Inflammatory macrophage (primary cell): ENCODE measurements around the gene EEA1.
"Not testable (repeated sequence)": the region's sequence is repeated elsewhere in the genome, so short reads cannot be mapped to it uniquely, and the experiment has no call there.

Experiments used
- DNase-seq, 2 donors: peaks; one replicate each; pipeline ENCODE4 v3.0.0-alpha.2; 2020 to 2022
- total RNA-seq, 18 experiments: gene quantifications; one replicate each; lab custom pipeline; 2026; ENCODE audit warnings: mixed read lengths in 6 of 18, inconsistent platforms in 2 of 18; lab: John Stamatoyannopoulos, UW

The EEA1 gene
- 68.2 to 187 (median 111) reads per million in 18 experiments for total RNA-seq

GRCh38 chr12:92928962-92929915, at the start of gene EEA1:
EEA1 (minus strand) TSS chr12:92929295; CDS start chr12:92929066, 229 bp downstream.
- DNase-seq: peak; percentile 97 to 99

- no peak for DNase-seq
Measured at GRCh38 chr12:92978607-92979006, 49.5 kb upstream of the EEA1 start.

DNA sequence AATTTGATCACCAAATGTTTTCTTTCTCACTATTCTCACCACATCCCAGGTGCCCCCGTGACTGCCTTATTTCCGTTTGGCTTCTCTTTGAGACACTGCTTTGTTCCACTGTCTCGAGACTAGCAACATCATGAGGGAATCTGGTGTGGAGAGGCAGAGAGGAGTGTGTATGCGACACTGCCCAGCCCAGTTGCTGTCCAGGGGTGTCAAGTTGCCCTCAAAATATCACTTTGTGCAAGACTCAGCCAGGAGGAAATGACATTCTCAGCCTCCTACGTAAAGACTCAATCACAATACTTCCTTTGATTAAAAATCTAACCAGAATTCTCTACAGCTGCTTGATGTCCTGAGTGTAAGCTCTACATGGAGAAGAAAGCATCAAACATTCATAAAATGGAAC, 48.2 kb upstream of the EEA1 start:
- peak in 1 of 2 donors; percentile 20 for DNase-seq

DNA sequence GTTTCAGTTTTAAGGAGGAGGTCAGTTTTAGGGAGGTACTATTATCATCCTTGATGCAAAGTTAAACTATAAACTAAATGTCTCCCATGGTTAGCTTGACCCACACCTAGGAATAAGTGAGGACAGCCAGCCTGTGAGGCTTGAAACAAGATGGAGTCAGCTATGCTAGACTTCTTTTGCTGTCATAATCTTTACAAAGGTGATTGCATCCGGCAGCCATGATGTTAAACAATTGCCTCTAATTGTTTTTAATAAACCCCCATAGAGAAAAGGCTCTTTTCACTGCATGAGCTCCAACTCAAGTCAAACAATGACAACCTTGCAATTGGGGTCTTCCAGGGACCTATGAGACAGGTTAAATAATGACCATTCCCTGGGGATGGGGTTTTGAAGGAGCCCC, 45.7 kb upstream of the EEA1 start:
- DNase-seq: no peak

DNA sequence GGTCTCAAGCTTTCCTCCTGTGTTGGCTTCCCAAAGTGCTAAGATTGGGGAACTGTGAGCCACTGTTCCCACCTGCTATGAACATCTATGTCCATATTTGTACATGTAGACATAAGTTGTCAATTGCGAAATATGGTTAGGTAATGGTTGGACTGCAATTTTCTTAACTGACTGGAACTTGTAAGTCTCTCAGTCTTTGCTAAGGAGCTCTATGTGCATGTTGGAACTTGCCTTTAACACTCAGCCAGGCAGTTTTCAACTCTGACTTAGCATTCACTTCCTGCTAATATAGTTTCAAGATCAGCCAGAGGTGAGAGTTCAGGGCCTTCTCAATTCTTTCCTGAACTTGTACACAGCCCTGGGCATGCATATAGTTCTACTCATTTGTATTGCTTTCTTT, 44.5 kb upstream of the EEA1 start:
- DNase-seq: peak; percentile 78 to 94

DNA sequence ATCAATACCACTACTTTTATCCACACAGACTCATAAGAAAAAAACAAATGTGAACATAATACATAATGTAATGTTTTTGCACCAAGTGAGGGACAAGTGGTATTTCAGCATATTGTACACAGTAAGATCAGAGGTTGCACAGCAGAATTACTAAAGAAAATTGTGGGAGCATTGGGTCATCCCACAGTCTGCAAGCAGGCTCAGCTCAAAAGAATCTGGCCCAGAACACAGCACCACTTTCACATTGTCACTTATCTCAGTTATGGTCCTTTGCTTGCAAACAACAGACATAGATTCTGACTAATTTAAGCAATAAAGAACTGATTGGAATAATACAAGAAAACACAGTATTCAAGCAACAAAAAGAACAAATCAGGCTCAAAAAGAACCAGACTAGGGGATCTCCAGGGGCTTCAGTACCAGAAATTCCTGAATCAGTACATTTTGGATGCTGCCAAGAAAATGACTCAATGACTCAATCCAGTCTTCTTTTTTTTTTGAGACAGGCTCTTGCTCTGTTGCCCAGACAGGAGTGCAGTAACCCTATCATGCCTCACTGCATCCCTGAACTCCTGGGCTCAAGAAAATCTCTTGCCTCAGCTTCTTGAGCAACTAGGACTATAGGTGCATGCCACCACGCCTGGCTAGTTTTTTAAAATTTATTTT, 42.9 kb upstream of the EEA1 start:
- peak; percentile 55 to 58 for DNase-seq

GRCh38 chr12:92968176-92968813, 39.2 kb upstream of the EEA1 start:
- DNase-seq: peak; percentile 30 to 36

DNA sequence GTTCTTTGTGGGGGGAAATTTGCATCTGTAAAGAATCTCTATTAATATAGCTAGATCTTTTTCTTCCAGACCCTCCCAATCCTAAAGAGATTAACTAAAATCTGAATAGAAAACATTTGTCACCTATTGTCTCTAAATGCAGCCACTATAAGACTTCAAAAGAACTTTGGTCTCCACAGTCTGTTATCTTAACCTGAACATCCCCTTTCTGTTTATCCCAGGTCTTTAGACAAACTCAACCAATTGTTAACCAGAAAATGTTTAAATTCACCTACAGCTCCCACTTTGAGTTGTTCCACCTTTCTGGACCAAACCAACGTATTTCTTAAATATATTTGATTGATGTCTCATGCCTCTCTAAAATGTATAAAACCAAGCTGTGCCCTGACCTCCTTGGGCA, 35.3 kb upstream of the EEA1 start:
- DNase-seq: not testable (repeated sequence)

GRCh38 chr12:92961949-92962348, 32.9 kb upstream of the EEA1 start:
- DNase-seq: no peak

GRCh38 chr12:92955997-92956663, 27.0 kb upstream of the EEA1 start:
- peak; percentile 12 to 22 for DNase-seq

- DNase-seq: no peak
Measured at GRCh38 chr12:92953747-92954146, 24.7 kb upstream of the EEA1 start.

- DNase-seq: no peak
Measured at GRCh38 chr12:92952394-92952793, 23.3 kb upstream of the EEA1 start.

DNA sequence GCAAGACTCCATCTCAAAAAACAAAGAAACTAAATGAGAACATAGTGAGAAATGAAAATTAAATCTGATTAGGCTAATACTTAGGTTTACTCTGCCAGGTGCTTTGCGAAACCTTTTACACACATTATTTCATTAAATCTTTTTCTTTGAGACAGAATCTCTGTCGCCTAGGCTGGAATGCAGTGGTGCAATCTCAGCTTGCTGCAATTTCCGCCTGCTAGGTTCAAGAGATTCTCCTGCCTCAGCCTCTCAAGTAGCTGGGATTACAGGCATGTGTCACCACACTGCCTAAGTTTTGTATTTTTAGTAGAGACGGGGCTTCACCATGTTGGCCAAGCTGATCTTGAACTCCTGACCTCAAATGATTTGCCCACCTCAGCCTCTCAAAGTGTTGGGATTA, 21.9 kb upstream of the EEA1 start:
- no peak for DNase-seq

DNA sequence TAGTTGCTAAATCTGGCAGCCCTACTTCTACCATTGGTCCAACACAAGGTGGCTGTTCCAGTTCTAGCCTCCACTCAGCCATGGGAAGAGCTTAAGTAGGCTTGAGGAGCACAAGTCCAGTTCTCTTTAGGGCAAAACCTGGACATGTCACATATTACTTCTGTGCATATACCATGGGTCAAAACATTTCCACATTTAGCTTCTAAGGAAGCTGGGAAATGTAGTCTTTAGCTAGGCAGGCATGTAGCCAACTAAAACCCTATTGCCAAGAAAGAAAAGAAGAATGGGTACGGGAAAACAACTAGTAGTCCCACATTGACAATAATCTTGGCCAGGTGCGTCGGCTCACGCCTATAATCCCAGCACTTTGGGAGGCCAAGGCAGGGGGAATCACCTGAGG, 20.9 kb upstream of the EEA1 start:
- DNase-seq: no peak

DNA sequence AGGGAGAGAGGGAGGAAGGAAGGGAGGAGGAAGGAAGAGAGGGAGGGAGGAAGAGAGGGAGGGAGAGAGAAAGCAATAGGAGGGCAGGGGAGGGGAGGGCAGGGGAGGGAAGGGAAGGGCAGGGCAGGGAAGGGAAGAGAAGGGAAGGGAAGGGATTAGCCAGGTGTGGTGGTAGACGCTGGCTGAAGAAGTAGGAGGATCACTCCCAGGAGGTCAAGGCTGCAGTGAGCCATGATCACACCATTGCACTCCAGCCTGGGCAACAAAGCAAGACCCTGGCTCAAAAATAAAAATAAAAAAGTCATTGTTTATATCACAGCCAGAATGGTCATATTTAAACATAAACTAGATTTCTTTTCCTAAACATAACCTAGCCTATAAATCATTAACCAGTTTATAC, 20.4 kb upstream of the EEA1 start:
- DNase-seq: no peak

- DNase-seq: no peak
Measured at GRCh38 chr12:92947589-92948215, 18.6 kb upstream of the EEA1 start.

- DNase-seq: no peak
Measured at GRCh38 chr12:92945659-92946220, 16.6 kb upstream of the EEA1 start.

GRCh38 chr12:92943482-92944250, 14.6 kb upstream of the EEA1 start:
- no peak for DNase-seq

DNA sequence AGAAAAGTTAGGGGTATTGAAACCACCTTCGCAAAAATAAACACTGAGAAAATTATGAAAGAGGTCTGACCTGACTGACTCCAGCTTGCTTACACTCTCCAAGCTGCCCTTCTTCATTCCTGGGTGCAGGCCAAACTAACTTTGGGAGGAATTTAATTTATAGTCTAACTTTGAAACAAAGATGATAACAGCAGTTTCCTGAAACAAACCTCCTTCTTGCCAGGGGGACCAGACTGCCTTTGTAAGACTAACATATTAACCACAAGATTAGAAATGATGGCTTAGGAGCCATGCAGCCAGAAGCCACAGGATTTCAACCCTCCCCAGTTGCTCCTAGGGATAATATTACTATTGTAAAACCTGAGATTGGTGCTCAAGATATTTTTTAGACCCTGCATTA, 13.8 kb upstream of the EEA1 start:
- no peak for DNase-seq

GRCh38 chr12:92939116-92939515, 10.0 kb upstream of the EEA1 start:
- DNase-seq: no peak

GRCh38 chr12:92938638-92939037, 9.5 kb upstream of the EEA1 start:
- no peak for DNase-seq
